DOHH2 (cell line): Measurements from ENCODE around the gene NNT.
"Not testable (repeated sequence)": the region's sequence is repeated elsewhere in the genome, so short reads cannot be mapped to it uniquely, and the experiment has no call there.

Source experiments
- CTCF ChIP-seq: fragments of 200-600 bp; sonication (generic); IDR thresholded peaks from one replicate; pipeline ENCODE4 v1.5.1; 2014; ENCODE audit warnings: antibody characterized with exemption, mild to moderate bottlenecking, low read depth, low read length; ENCODE audit not compliant: poor library complexity, severe bottlenecking
- EZH2phosphoT487 ChIP-seq: fragments of 200-600 bp; sonication (generic); IDR thresholded peaks from 2 replicates; pipeline ENCODE4 v1.6.1; 2017; ENCODE audit warnings: borderline replicate concordance, mild to moderate bottlenecking, antibody characterized with exemption, low read length, moderate library complexity, mixed read lengths

- not testable (repeated sequence) for TF ChIP-seq CTCF, EZH2phosphoT487
Observed at GRCh38 chr5:43556607-43556856, 46.4 kb upstream of the NNT start.
